AG04450 (cell line): Measurements from ENCODE around the gene NAV3. TPM values are rescaled to one million over a fixed set of nuclear protein-coding genes. Genes with fewer than 3 reads are reported as not detected.

Experiments used
- CTCF ChIA-PET: fragments of 300-600, 350-600 bp; formaldehyde crosslinking; extraction: SDS; loops from one replicate; lab custom pipeline; 2022; ENCODE audit warnings: antibody characterized with exemption, inconsistent platforms; lab: Charles Lee
- POLR2A ChIA-PET: fragments of 350-600 bp; formaldehyde crosslinking; extraction: SDS; loops from one replicate; lab custom pipeline; 2021; ENCODE audit warnings: antibody characterized with exemption, inconsistent platforms; lab: Yijun Ruan, JAX
- DNase-seq: peaks from one replicate; pipeline ENCODE4 v3.0.0-alpha.2; 2011; ENCODE audit warnings: low read depth, low spot score
- H3K27ac ChIP-seq: one replicate; pipeline ENCODE4 v1.5.1; 2012; ENCODE audit warnings: low read depth, low read length, control low read depth
- H3K27me3 ChIP-seq: one replicate; pipeline ENCODE4 v1.6.0; 2012; ENCODE audit warnings: low read length; ENCODE audit not compliant: control insufficient read depth, insufficient read depth
- H3K4me3 ChIP-seq: 2 replicates; pipeline ENCODE4 v1.5.1; 2011; ENCODE audit warnings: mild to moderate bottlenecking, low read depth, low read length, control low read depth
- H3K9me3 ChIP-seq: 2 replicates; pipeline ENCODE4 v1.5.1; 2012; ENCODE audit warnings: low read length; ENCODE audit not compliant: control insufficient read depth, insufficient read depth
- polyA plus RNA-seq: library from polyadenylated mRNA; depleted of rRNA; stranded (reverse); fragments of >200 nt; gene quantifications from 2 replicates; pipeline ENCODE4 v1.2.3, GENCODE V29; 2011
- TF ChIP-seq, protein P1 (sequence below): IDR thresholded peaks from 2 replicates; pipeline ENCODE4 v1.5.1; 2011; ENCODE audit warnings: low read depth, low read length, control low read depth, inconsistent platforms

NAV3 gene
- polyA plus RNA-seq, 1 experiment, result 36.1 TPM

GRCh38 chr12:78186670-78187069 lies 356.0 kb downstream of the NAV3 start:
- TF ChIP-seq, protein P1, sequence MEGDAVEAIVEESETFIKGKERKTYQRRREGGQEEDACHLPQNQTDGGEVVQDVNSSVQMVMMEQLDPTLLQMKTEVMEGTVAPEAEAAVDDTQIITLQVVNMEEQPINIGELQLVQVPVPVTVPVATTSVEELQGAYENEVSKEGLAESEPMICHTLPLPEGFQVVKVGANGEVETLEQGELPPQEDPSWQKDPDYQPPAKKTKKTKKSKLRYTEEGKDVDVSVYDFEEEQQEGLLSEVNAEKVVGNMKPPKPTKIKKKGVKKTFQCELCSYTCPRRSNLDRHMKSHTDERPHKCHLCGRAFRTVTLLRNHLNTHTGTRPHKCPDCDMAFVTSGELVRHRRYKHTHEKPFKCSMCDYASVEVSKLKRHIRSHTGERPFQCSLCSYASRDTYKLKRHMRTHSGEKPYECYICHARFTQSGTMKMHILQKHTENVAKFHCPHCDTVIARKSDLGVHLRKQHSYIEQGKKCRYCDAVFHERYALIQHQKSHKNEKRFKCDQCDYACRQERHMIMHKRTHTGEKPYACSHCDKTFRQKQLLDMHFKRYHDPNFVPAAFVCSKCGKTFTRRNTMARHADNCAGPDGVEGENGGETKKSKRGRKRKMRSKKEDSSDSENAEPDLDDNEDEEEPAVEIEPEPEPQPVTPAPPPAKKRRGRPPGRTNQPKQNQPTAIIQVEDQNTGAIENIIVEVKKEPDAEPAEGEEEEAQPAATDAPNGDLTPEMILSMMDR, result no peak
- POLR2A ChIA-PET, result no interaction called here
- Histone ChIP-seq H3K27ac (no peak overlapping the region), H3K9me3 (no peaks in the 10 kb centered on the region), H3K4me3 (no peak overlapping the region), H3K27me3 (no peaks in the 10 kb centered on the region)
- CTCF ChIA-PET, result no interaction called here
- no peak for DNase-seq

- CTCF ChIA-PET, result interaction anchor here (1.1 kb wide), 1 partner anchor 987 kb away, joined by 5 read pairs; no protein-coding TSS in a partner anchor
Measured at GRCh38 chr12:78187741-78188140, 357.0 kb downstream of the NAV3 start.

DNA sequence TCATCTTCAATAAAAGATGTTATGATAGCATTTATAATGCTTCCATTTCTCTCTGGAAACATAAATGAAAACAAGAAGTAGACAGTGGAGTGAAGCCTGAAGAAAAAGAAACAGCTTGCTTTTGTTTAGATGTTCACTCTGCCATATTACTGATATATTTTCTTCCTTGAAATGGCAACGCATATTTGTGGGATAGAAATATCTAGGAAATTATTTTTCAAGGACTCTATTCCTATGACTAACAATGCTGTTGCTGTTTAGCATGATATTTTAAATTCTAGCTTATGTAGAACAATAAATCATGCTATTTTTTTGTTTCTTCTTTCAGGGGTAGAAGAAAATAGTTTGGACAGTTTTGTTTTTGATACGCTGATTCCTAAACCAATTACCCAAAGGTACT lies 359.0 kb downstream of the NAV3 start:
- ChIA-PET CTCF (interaction anchor here (1.1 kb wide), 1 partner anchor 43 kb away, joined by 3 read pairs; no protein-coding TSS in a partner anchor), POLR2A (no interaction called here)
- TF ChIP-seq, protein P1, result no peak
- DNase-seq, result no peak
- H3K27ac ChIP-seq, result no peak overlapping the region
- no peak overlapping the region for H3K4me3 ChIP-seq
- H3K27me3 ChIP-seq, result no peaks in the 10 kb centered on the region
- no peaks in the 10 kb centered on the region for H3K9me3 ChIP-seq

More at GRCh38 chr12:78187741-78188140, 357.0 kb downstream of the NAV3 start:
- no peak overlapping the region for H3K4me3 ChIP-seq
- TF ChIP-seq, protein P1, result no peak
- no peak overlapping the region for H3K27ac ChIP-seq
- H3K27me3 ChIP-seq, result no peaks in the 10 kb centered on the region
- no peak for DNase-seq
- H3K9me3 ChIP-seq, result no peaks in the 10 kb centered on the region
- POLR2A ChIA-PET, result no interaction called here

- DNase-seq, result no peak
- ChIA-PET CTCF (no interaction called here), POLR2A (interaction anchor here (0.7 kb wide), 1 partner anchor 99 kb away, joined by 3 read pairs; no protein-coding TSS in a partner anchor)
- Histone ChIP-seq H3K4me3 (no peak overlapping the region), H3K9me3 (no peaks in the 10 kb centered on the region), H3K27me3 (no peaks in the 10 kb centered on the region), H3K27ac (no peak overlapping the region)
- TF ChIP-seq, protein P1, result no peak
Measured at GRCh38 chr12:78191611-78192010, 360.9 kb downstream of the NAV3 start.

DNA sequence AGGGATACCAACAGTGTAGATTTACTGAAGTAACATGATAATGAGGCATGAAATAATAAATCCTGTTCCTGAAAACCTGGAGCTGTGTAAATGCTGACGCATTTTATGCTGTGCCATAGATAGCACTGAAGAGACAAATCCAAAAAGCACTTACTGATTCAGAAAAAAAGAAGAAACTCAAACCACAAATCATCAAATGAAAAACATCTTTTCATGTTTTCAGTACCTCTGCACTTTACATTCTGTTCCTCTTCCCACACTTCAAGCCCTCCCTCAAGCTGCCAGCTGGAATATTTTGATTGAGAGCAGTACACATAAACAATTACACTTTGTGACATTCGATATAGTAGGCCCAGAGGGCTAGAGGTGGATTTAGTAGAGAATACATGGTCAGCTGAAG lies 362.3 kb downstream of the NAV3 start:
- CTCF ChIA-PET, result no interaction called here
- no peak overlapping the region for H3K27ac ChIP-seq
- DNase-seq, result no peak

More for the DNA sequence above, 362.3 kb downstream of the NAV3 start:
- H3K4me3 ChIP-seq, result no peak overlapping the region
- H3K9me3 ChIP-seq, result no peaks in the 10 kb centered on the region
- POLR2A ChIA-PET, result no interaction called here
- TF ChIP-seq, protein P1, result no peak
- no peaks in the 10 kb centered on the region for H3K27me3 ChIP-seq
